Measurements from ENCODE around the gene XPC.

XPC gene

GRCh38 chr3:14153663-14154062, 24.7 kb downstream of the XPC start:
- Histone ChIP-seq H3K4me3 (ENCODE audit: low read length) (no peak overlapping the region), H3K36me3 (ENCODE audit: control insufficient read depth, insufficient read depth, low read length, severe bottlenecking) (peaks cover 66% of the 10 kb centered on the region), H3K9ac (ENCODE audit: low read length) (no peak overlapping the region), H3K9me3 (ENCODE audit: control insufficient read depth, low read length) (no peaks in the 10 kb centered on the region), H3K4me1 (ENCODE audit: control insufficient read depth, insufficient read depth, low read length) (no peaks in the 10 kb centered on the region), H3K27me3 (replicated peaks; ENCODE audit: control insufficient read depth, insufficient read depth, low read length) (no peaks in the 10 kb centered on the region)
- DNase-seq (ENCODE audit: low read depth), result no peak

- H3K36me3 ChIP-seq (ENCODE audit: control insufficient read depth, insufficient read depth, low read length, severe bottlenecking), result peaks cover 66% of the 10 kb centered on the region
- no peak overlapping the region for H3K4me3 ChIP-seq (ENCODE audit: low read length)
- H3K27me3 ChIP-seq (replicated peaks; ENCODE audit: control insufficient read depth, insufficient read depth, low read length), result no peaks in the 10 kb centered on the region
- no peak overlapping the region for H3K9ac ChIP-seq (ENCODE audit: low read length)
- H3K4me1 ChIP-seq (ENCODE audit: control insufficient read depth, insufficient read depth, low read length), result no peaks in the 10 kb centered on the region
- H3K9me3 ChIP-seq (ENCODE audit: control insufficient read depth, low read length), result no peaks in the 10 kb centered on the region
- DNase-seq (ENCODE audit: low read depth), result no peak
Measured at GRCh38 chr3:14152963-14153355, 25.4 kb downstream of the XPC start.

- no peaks in the 10 kb centered on the region for H3K27me3 ChIP-seq (replicated peaks; ENCODE audit: control insufficient read depth, insufficient read depth, low read length)
- DNase-seq (ENCODE audit: low read depth), result no peak
- H3K36me3 ChIP-seq (ENCODE audit: control insufficient read depth, insufficient read depth, low read length, severe bottlenecking), result peaks cover 65% of the 10 kb centered on the region
- H3K4me1 ChIP-seq (ENCODE audit: control insufficient read depth, insufficient read depth, low read length), result no peaks in the 10 kb centered on the region
- no peak overlapping the region for H3K9ac ChIP-seq (ENCODE audit: low read length)
- no peak overlapping the region for H3K4me3 ChIP-seq (ENCODE audit: low read length)
- no peaks in the 10 kb centered on the region for H3K9me3 ChIP-seq (ENCODE audit: control insufficient read depth, low read length)
Measured at GRCh38 chr3:14152233-14152962, 26.0 kb downstream of the XPC start.

- Histone ChIP-seq H3K27me3 (replicated peaks; ENCODE audit: control insufficient read depth, insufficient read depth, low read length) (no peaks in the 10 kb centered on the region), H3K4me3 (ENCODE audit: low read length) (no peak overlapping the region), H3K4me1 (ENCODE audit: control insufficient read depth, insufficient read depth, low read length) (peaks cover under 1% of the 10 kb centered on the region), H3K36me3 (ENCODE audit: control insufficient read depth, insufficient read depth, low read length, severe bottlenecking) (peaks cover 65% of the 10 kb centered on the region), H3K9ac (ENCODE audit: low read length) (no peak overlapping the region), H3K9me3 (ENCODE audit: control insufficient read depth, low read length) (no peaks in the 10 kb centered on the region)
- DNase-seq (ENCODE audit: low read depth), result no peak
Measured at GRCh38 chr3:14151471-14152083, 26.8 kb downstream of the XPC start.

GRCh38 chr3:14150491-14151230, 27.7 kb downstream of the XPC start:
- no peaks in the 10 kb centered on the region for H3K9me3 ChIP-seq (ENCODE audit: control insufficient read depth, low read length)
- H3K36me3 ChIP-seq (ENCODE audit: control insufficient read depth, insufficient read depth, low read length, severe bottlenecking), result peaks cover 64% of the 10 kb centered on the region
- no peaks in the 10 kb centered on the region for H3K27me3 ChIP-seq (replicated peaks; ENCODE audit: control insufficient read depth, insufficient read depth, low read length)
- no peak overlapping the region for H3K9ac ChIP-seq (ENCODE audit: low read length)
- no peak overlapping the region for H3K4me3 ChIP-seq (ENCODE audit: low read length)
- peaks cover 10% of the 10 kb centered on the region for H3K4me1 ChIP-seq (ENCODE audit: control insufficient read depth, insufficient read depth, low read length)
- no peak for DNase-seq (ENCODE audit: low read depth)

GRCh38 chr3:14150078-14150477, 28.3 kb downstream of the XPC start:
- Histone ChIP-seq H3K4me1 (ENCODE audit: control insufficient read depth, insufficient read depth, low read length) (peaks cover 16% of the 10 kb centered on the region), H3K36me3 (ENCODE audit: control insufficient read depth, insufficient read depth, low read length, severe bottlenecking) (peaks cover 63% of the 10 kb centered on the region), H3K9ac (ENCODE audit: low read length) (no peak overlapping the region), H3K4me3 (ENCODE audit: low read length) (no peak overlapping the region), H3K27me3 (replicated peaks; ENCODE audit: control insufficient read depth, insufficient read depth, low read length) (no peaks in the 10 kb centered on the region), H3K9me3 (ENCODE audit: control insufficient read depth, low read length) (no peaks in the 10 kb centered on the region)
- no peak for DNase-seq (ENCODE audit: low read depth)

GRCh38 chr3:14148041-14148985, 30.1 kb downstream of the XPC start:
- Histone ChIP-seq H3K36me3 (ENCODE audit: control insufficient read depth, insufficient read depth, low read length, severe bottlenecking) (peaks cover 52% of the 10 kb centered on the region), H3K4me3 (ENCODE audit: low read length) (no peak overlapping the region), H3K9ac (ENCODE audit: low read length) (no peak overlapping the region), H3K9me3 (ENCODE audit: control insufficient read depth, low read length) (no peaks in the 10 kb centered on the region), H3K4me1 (ENCODE audit: control insufficient read depth, insufficient read depth, low read length) (peaks cover 32% of the 10 kb centered on the region), H3K27me3 (replicated peaks; ENCODE audit: control insufficient read depth, insufficient read depth, low read length) (no peaks in the 10 kb centered on the region)
- no peak for DNase-seq (ENCODE audit: low read depth)

GRCh38 chr3:14147617-14148016, 30.8 kb downstream of the XPC start:
- H3K9ac ChIP-seq (ENCODE audit: low read length), result no peak overlapping the region
- peaks cover 46% of the 10 kb centered on the region for H3K36me3 ChIP-seq (ENCODE audit: control insufficient read depth, insufficient read depth, low read length, severe bottlenecking)
- DNase-seq (ENCODE audit: low read depth), result no peak

GRCh38 chr3:14147066-14147435, 31.4 kb downstream of the XPC start:
- H3K9me3 ChIP-seq (ENCODE audit: control insufficient read depth, low read length), result no peaks in the 10 kb centered on the region
- H3K27me3 ChIP-seq (replicated peaks; ENCODE audit: control insufficient read depth, insufficient read depth, low read length), result no peaks in the 10 kb centered on the region
- H3K36me3 ChIP-seq (ENCODE audit: control insufficient read depth, insufficient read depth, low read length, severe bottlenecking), result peaks cover 47% of the 10 kb centered on the region
- peak overlapping the region; percentile 84 for H3K9ac ChIP-seq (ENCODE audit: low read length)
- no peak for DNase-seq (ENCODE audit: low read depth)
- H3K4me3 ChIP-seq (ENCODE audit: low read length), result no peak overlapping the region
- H3K4me1 ChIP-seq (ENCODE audit: control insufficient read depth, insufficient read depth, low read length), result peaks cover 45% of the 10 kb centered on the region

More at GRCh38 chr3:14147617-14148016, 30.8 kb downstream of the XPC start:
- H3K4me3 ChIP-seq (ENCODE audit: low read length), result no peak overlapping the region
- no peaks in the 10 kb centered on the region for H3K27me3 ChIP-seq (replicated peaks; ENCODE audit: control insufficient read depth, insufficient read depth, low read length)
- peaks cover 39% of the 10 kb centered on the region for H3K4me1 ChIP-seq (ENCODE audit: control insufficient read depth, insufficient read depth, low read length)
- H3K9me3 ChIP-seq (ENCODE audit: control insufficient read depth, low read length), result no peaks in the 10 kb centered on the region

GRCh38 chr3:14146381-14147065, 31.9 kb downstream of the XPC start:
- no peak for DNase-seq (ENCODE audit: low read depth)
- H3K9me3 ChIP-seq (ENCODE audit: control insufficient read depth, low read length), result no peaks in the 10 kb centered on the region
- no peak overlapping the region for H3K4me3 ChIP-seq (ENCODE audit: low read length)
- no peaks in the 10 kb centered on the region for H3K27me3 ChIP-seq (replicated peaks; ENCODE audit: control insufficient read depth, insufficient read depth, low read length)
- H3K4me1 ChIP-seq (ENCODE audit: control insufficient read depth, insufficient read depth, low read length), result peaks cover 47% of the 10 kb centered on the region
- H3K36me3 ChIP-seq (ENCODE audit: control insufficient read depth, insufficient read depth, low read length, severe bottlenecking), result peaks cover 47% of the 10 kb centered on the region
- peak overlapping the region; percentile 84 for H3K9ac ChIP-seq (ENCODE audit: low read length)

Data from adipocyte (in vitro differentiated cells).